PC-3 (cell line): ENCODE measurements around the gene CRYL1. TPM values are rescaled to one million over a fixed set of nuclear protein-coding genes. Genes with fewer than 3 reads are reported as not detected.
A peak's percentile ranks its signal among the peaks of the same experiment; 100 is the strongest.

Experiments used
- ATAC-seq: fragments of 200-7000 bp; cut with Tn5 transposase; 2 replicates; pipeline ENCODE4 v1.9.1; 2020; ENCODE audit warnings: mild to moderate bottlenecking, moderate library complexity
- BruUV-seq: library from RNA; stranded (reverse); fragments of 400-500 nt; replicated peaks from 2 replicates; lab custom pipeline; 2021; lab: Mats Ljungman, UMichigan
- CTCF ChIA-PET: fragments of 300-600 bp; sonication (Branson Sonifier 250); formaldehyde crosslinking; loops from one replicate; lab custom pipeline; 2022; ENCODE audit warnings: antibody characterized with exemption; lab: Charles Lee
- POLR2A ChIA-PET: fragments of 300-600 bp; sonication (Branson Sonifier 250); formaldehyde crosslinking; loops from one replicate; lab custom pipeline; 2022; ENCODE audit warnings: antibody characterized with exemption; ENCODE audit not compliant: unreplicated experiment; lab: Charles Lee
- DNase-seq: peaks from one replicate; pipeline ENCODE4 v3.0.0-alpha.2; 2015
- H2AFZ ChIP-seq: fragments of 300-600 bp; sonication (generic); 2 replicates; pipeline ENCODE4 v1.6.0; 2016; ENCODE audit warnings: antibody characterized with exemption, low read length
- H3F3A ChIP-seq: fragments of 300-600 bp; sonication (generic); one replicate; pipeline ENCODE4 v1.6.0; 2017; ENCODE audit warnings: antibody characterized with exemption, low read length, control low read depth, mild to moderate bottlenecking; ENCODE audit not compliant: unreplicated experiment
- H3K27ac ChIP-seq: fragments of 300-600 bp; sonication (generic); 2 replicates; pipeline ENCODE4 v1.5.1; 2016; ENCODE audit warnings: mild to moderate bottlenecking, low read length
- H3K27me3 ChIP-seq: fragments of 300-600 bp; sonication (generic); 2 replicates; pipeline ENCODE4 v1.6.1; 2016; ENCODE audit warnings: low read length, mixed read lengths
- H3K36me3 ChIP-seq: fragments of 300-600 bp; sonication (generic); 2 replicates; pipeline ENCODE4 v1.6.1; 2016; ENCODE audit warnings: low read depth, mixed run types, low read length, mixed read lengths
- H3K4me1 ChIP-seq: fragments of 300-600 bp; sonication (generic); 2 replicates; pipeline ENCODE4 v1.5.1; 2016; ENCODE audit warnings: low read length; ENCODE audit not compliant: insufficient read depth
- H3K4me2 ChIP-seq: fragments of 300-600 bp; sonication (generic); 2 replicates; pipeline ENCODE4 v1.6.0; 2016; ENCODE audit warnings: low read length
- H3K4me3 ChIP-seq: fragments of 300-600 bp; sonication (generic); 2 replicates; pipeline ENCODE4 v1.5.1; 2016; ENCODE audit warnings: mild to moderate bottlenecking, low read length, mixed read lengths
- H3K79me2 ChIP-seq: fragments of 300-600 bp; sonication (generic); 2 replicates; pipeline ENCODE4 v1.6.1; 2017; ENCODE audit warnings: low read length, mixed read lengths
- H3K9ac ChIP-seq: fragments of 300-600 bp; sonication (generic); 2 replicates; pipeline ENCODE4 v1.6.0; 2016; ENCODE audit warnings: mild to moderate bottlenecking, low read length
- H3K9me2 ChIP-seq: fragments of 300-600 bp; sonication (generic); replicated peaks from 2 replicates; pipeline ENCODE4 v1.6.1; 2016; ENCODE audit warnings: mixed run types, low read length, mixed read lengths
- H3K9me3 ChIP-seq: fragments of 300-600 bp; sonication (generic); 2 replicates; pipeline ENCODE4 v1.6.1; 2016; ENCODE audit warnings: low read length, mixed read lengths
- H4K20me1 ChIP-seq: fragments of 300-600 bp; sonication (generic); 2 replicates; pipeline ENCODE4 v1.6.1; 2016; ENCODE audit warnings: low read length, mixed read lengths
- CTCF ChIP-seq: fragments of 300-600 bp; sonication (generic); conservative IDR thresholded peaks from 2 replicates; pipeline ENCODE4 v1.5.1; 2017; ENCODE audit warnings: antibody characterized with exemption, low read depth, mild to moderate bottlenecking, low read length
- EZH2 ChIP-seq: fragments of 300-600 bp; sonication (generic); IDR thresholded peaks from one replicate; pipeline ENCODE4 v1.6.1; 2017; ENCODE audit warnings: antibody characterized with exemption, mild to moderate bottlenecking, low read length; ENCODE audit not compliant: unreplicated experiment
- EZH2phosphoT487 ChIP-seq: fragments of 300-600 bp; sonication (generic); IDR thresholded peaks from 2 replicates; pipeline ENCODE4 v1.6.1; 2018; ENCODE audit warnings: mild to moderate bottlenecking, antibody characterized with exemption, low read length, borderline replicate concordance
- intact Hi-C: fragments of 100-400 bp; cut with micrococcal nuclease; formaldehyde crosslinking; loops from 2 replicates; pipeline ENCODE4 v1.9.0; 2023
- total RNA-seq: library from RNA; depleted of rRNA; stranded (reverse); fragments of >200 nt; gene quantifications from 2 replicates; pipeline ENCODE4 v1.2.3, GENCODE V29; 2014

CRYL1 gene
- total RNA-seq, 1 experiment from 2014 or later = 20.8 TPM

GRCh38 chr13:20360041-20360491 lies 165.6 kb downstream of the CRYL1 start:
- POLR2A ChIA-PET = no interaction called here
- Histone ChIP-seq H3K4me1 (peaks cover 26% of the 10 kb centered on the region), H3K9ac (no peak overlapping the region), H2AFZ (no peak overlapping the region), H3K9me2 (no peaks in the 10 kb centered on the region), H3K4me3 (no peak overlapping the region), H3F3A (no peaks in the 10 kb centered on the region), H3K27me3 (no peaks in the 10 kb centered on the region), H4K20me1 (no peaks in the 10 kb centered on the region), H3K4me2 (peak overlapping the region; percentile 23), H3K27ac (peak overlapping the region; percentile 63), H3K36me3 (no peaks in the 10 kb centered on the region), H3K79me2 (no peaks in the 10 kb centered on the region), H3K9me3 (no peaks in the 10 kb centered on the region)
- intact Hi-C loops = no loop called here
- CTCF ChIA-PET = no interaction called here
- peak; percentile 70 for DNase-seq
- no peak for ATAC-seq
- no TSS peak for BruUV-seq
- TF ChIP-seq CTCF = no peak
- TF ChIP-seq EZH2 = no peak
- TF ChIP-seq EZH2phosphoT487 = no peak

- no peak overlapping the region for H3K9ac ChIP-seq
- DNase-seq (peak; percentile 98), ATAC-seq (peak; percentile 98)
- H3K4me1 ChIP-seq = peaks cover 32% of the 10 kb centered on the region
- H3K36me3 ChIP-seq = no peaks in the 10 kb centered on the region
- no peaks in the 10 kb centered on the region for H3K79me2 ChIP-seq
- BruUV-seq = no TSS peak
- no peaks in the 10 kb centered on the region for H4K20me1 ChIP-seq
- TF ChIP-seq EZH2phosphoT487 = no peak
- TF ChIP-seq CTCF = no peak
- no peak for TF ChIP-seq EZH2
- no peak overlapping the region for H3K4me3 ChIP-seq
- H2AFZ ChIP-seq = no peak overlapping the region
- no peaks in the 10 kb centered on the region for H3K27me3 ChIP-seq
- H3F3A ChIP-seq = no peaks in the 10 kb centered on the region
- peak overlapping the region; percentile 63 for H3K27ac ChIP-seq
- ChIA-PET CTCF (no interaction called here), POLR2A (no interaction called here)
- intact Hi-C loops = loop anchor here (1.0 kb wide), 1 partner anchor 28 kb away; no protein-coding TSS in a partner anchor
- no peaks in the 10 kb centered on the region for H3K9me2 ChIP-seq
- no peaks in the 10 kb centered on the region for H3K9me3 ChIP-seq
- H3K4me2 ChIP-seq = peak overlapping the region; percentile 23
Measured at GRCh38 chr13:20359335-20359734, 166.3 kb downstream of the CRYL1 start.

DNA sequence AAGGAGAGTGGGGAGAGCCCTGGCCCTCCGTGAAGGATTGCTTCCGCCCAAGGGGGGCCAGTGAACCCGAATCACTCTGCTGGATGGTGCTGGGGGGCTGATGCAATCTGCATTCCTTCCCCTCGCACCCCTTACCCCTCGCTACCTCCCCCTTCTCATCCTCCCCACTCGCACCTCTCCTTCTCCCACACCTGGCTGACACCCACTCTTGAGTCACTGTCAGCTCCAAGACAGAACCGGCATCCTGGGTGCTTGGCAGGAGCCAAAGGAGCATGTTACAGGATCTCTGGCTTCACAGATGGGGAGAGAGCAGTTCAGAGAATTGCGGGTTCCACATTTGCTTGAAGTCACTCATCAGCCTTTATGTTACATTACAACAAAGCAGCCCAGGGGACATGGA lies 167.6 kb downstream of the CRYL1 start:
- Histone ChIP-seq H3K4me1 (peaks cover 35% of the 10 kb centered on the region), H3K27ac (no peak overlapping the region), H4K20me1 (no peaks in the 10 kb centered on the region), H3K36me3 (no peaks in the 10 kb centered on the region), H3K9me2 (no peaks in the 10 kb centered on the region), H3F3A (no peaks in the 10 kb centered on the region), H3K4me3 (no peak overlapping the region), H3K9ac (no peak overlapping the region), H3K79me2 (no peaks in the 10 kb centered on the region), H3K9me3 (no peaks in the 10 kb centered on the region), H3K27me3 (no peaks in the 10 kb centered on the region), H2AFZ (no peak overlapping the region), H3K4me2 (no peak overlapping the region)
- ChIA-PET CTCF (no interaction called here), POLR2A (no interaction called here)
- BruUV-seq = no TSS peak
- no peak for TF ChIP-seq EZH2phosphoT487
- no peak for TF ChIP-seq EZH2
- ATAC-seq = no peak
- intact Hi-C loops = no loop called here
- DNase-seq = no peak
